IPS DF 6.9 (cell line): ENCODE measurements around the gene U2AF1.
"Not testable (repeated sequence)": the region's sequence is repeated elsewhere in the genome, so short reads cannot be mapped to it uniquely, and the experiment has no call there.

ENCODE experiments used
- DNase-seq: peaks from one replicate; pipeline ENCODE4 v3.0.0-alpha.2; 2013; ENCODE audit warnings: low read depth, low spot score
- H3K27ac ChIP-seq: one replicate; pipeline ENCODE4 v1.5.1; 2013; ENCODE audit warnings: low read length, control low read depth
- H3K27me3 ChIP-seq: 2 replicates; pipeline ENCODE4 v1.6.1; 2013; ENCODE audit warnings: mild to moderate bottlenecking, low read length; ENCODE audit not compliant: control insufficient read depth, insufficient read depth
- H3K36me3 ChIP-seq: 2 replicates; pipeline ENCODE4 v1.6.1; 2013; ENCODE audit warnings: low read length; ENCODE audit not compliant: control insufficient read depth, insufficient read depth
- H3K4me1 ChIP-seq: 2 replicates; pipeline ENCODE4 v1.6.1; 2013; ENCODE audit warnings: low read length; ENCODE audit not compliant: control insufficient read depth, insufficient read depth
- H3K4me3 ChIP-seq: 2 replicates; pipeline ENCODE4 v1.5.1; 2013; ENCODE audit warnings: mild to moderate bottlenecking, low read length
- H3K9me3 ChIP-seq: 2 replicates; pipeline ENCODE4 v1.6.1; 2013; ENCODE audit warnings: low read length, inconsistent platforms; ENCODE audit not compliant: control insufficient read depth, insufficient read depth
- WGBS: extraction: QIAGEN DNeasy Blood & Tissue Kit; methylation state at CpG from one replicate; pipeline ENCODE4 v1.1.7; 2013; ENCODE audit warnings: mixed read lengths, missing lambda C conversion rate; ENCODE audit not compliant: insufficient read length, insufficient coverage; 5-methylcytosine and 5-hydroxymethylcytosine counted together

Gene U2AF1

GRCh38 chr21:43076643-43077042, 30.7 kb downstream of the U2AF1 start:
- H3K27ac ChIP-seq, H3K9me3 ChIP-seq, DNase-seq, H3K27me3 ChIP-seq, H3K36me3 ChIP-seq, H3K4me3 ChIP-seq, H3K4me1 ChIP-seq: not testable (repeated sequence)
- WGBS: no CpG with 5 or more reads among the region's 28 CpGs

- not testable (repeated sequence) for H3K9me3 ChIP-seq, H3K4me1 ChIP-seq, H3K27ac ChIP-seq, H3K27me3 ChIP-seq, DNase-seq, H3K4me3 ChIP-seq, H3K36me3 ChIP-seq
- WGBS: no CpG with 5 or more reads among the region's 77 CpGs
These were observed 31.2 kb downstream of the U2AF1 start for GRCh38 chr21:43076023-43076637.

GRCh38 chr21:43075170-43076022, 32.0 kb downstream of the U2AF1 start, which contains the start of gene CBS:
TSS of gene CBS (minus strand) at chr21:43075835. CDS start at chr21:43072193, 3,642 bp downstream.
- not testable (repeated sequence) for H3K27me3 ChIP-seq, H3K36me3 ChIP-seq, H3K9me3 ChIP-seq, H3K4me1 ChIP-seq, DNase-seq, H3K27ac ChIP-seq, H3K4me3 ChIP-seq
- WGBS: no CpG with 5 or more reads among the region's 84 CpGs

GRCh38 chr21:43074401-43075169, 32.8 kb downstream of the U2AF1 start:
- no CpG with 5 or more reads among the region's 74 CpGs for WGBS
- H3K27me3 ChIP-seq, H3K27ac ChIP-seq, H3K4me3 ChIP-seq, H3K36me3 ChIP-seq, H3K9me3 ChIP-seq, DNase-seq, H3K4me1 ChIP-seq: not testable (repeated sequence)

- not testable (repeated sequence) for H3K4me1 ChIP-seq, H3K4me3 ChIP-seq
- no CpG with 5 or more reads among the region's 11 CpGs for WGBS
These were observed 34.6 kb downstream of the U2AF1 start for GRCh38 chr21:43072742-43073141.

GRCh38 chr21:43069682-43070081, 37.7 kb downstream of the U2AF1 start:
- not testable (repeated sequence) for DNase-seq, H3K9me3 ChIP-seq, H3K4me1 ChIP-seq, H3K36me3 ChIP-seq, H3K27ac ChIP-seq, H3K4me3 ChIP-seq, H3K27me3 ChIP-seq
- no CpG with 5 or more reads among the region's 10 CpGs for WGBS

More at GRCh38 chr21:43072742-43073141, 34.6 kb downstream of the U2AF1 start:
- DNase-seq, H3K36me3 ChIP-seq, H3K27ac ChIP-seq, H3K9me3 ChIP-seq, H3K27me3 ChIP-seq: not testable (repeated sequence)

GRCh38 chr21:43068065-43068464, 39.3 kb downstream of the U2AF1 start:
- H3K27ac ChIP-seq, H3K4me3 ChIP-seq, H3K4me1 ChIP-seq, H3K9me3 ChIP-seq, DNase-seq, H3K36me3 ChIP-seq, H3K27me3 ChIP-seq: not testable (repeated sequence)
- no CpG with 5 or more reads among the region's 12 CpGs for WGBS

GRCh38 chr21:43066690-43067089, 40.7 kb downstream of the U2AF1 start:
- not testable (repeated sequence) for DNase-seq, H3K36me3 ChIP-seq, H3K27me3 ChIP-seq, H3K27ac ChIP-seq, H3K9me3 ChIP-seq, H3K4me1 ChIP-seq, H3K4me3 ChIP-seq
- no CpG with 5 or more reads among the region's 12 CpGs for WGBS

GRCh38 chr21:43065991-43066390, 41.4 kb downstream of the U2AF1 start:
- H3K27ac ChIP-seq, DNase-seq, H3K4me1 ChIP-seq, H3K36me3 ChIP-seq, H3K27me3 ChIP-seq, H3K4me3 ChIP-seq, H3K9me3 ChIP-seq: not testable (repeated sequence)
- WGBS: no CpG with 5 or more reads among the region's 30 CpGs

- H3K36me3 ChIP-seq, H3K27ac ChIP-seq, H3K4me1 ChIP-seq, H3K27me3 ChIP-seq, H3K9me3 ChIP-seq, H3K4me3 ChIP-seq, DNase-seq: not testable (repeated sequence)
- WGBS: no CpG with 5 or more reads among the region's 22 CpGs
These were observed 43.0 kb downstream of the U2AF1 start for GRCh38 chr21:43064265-43064917.
